ENCODE data around the gene GALR3.

DNA sequence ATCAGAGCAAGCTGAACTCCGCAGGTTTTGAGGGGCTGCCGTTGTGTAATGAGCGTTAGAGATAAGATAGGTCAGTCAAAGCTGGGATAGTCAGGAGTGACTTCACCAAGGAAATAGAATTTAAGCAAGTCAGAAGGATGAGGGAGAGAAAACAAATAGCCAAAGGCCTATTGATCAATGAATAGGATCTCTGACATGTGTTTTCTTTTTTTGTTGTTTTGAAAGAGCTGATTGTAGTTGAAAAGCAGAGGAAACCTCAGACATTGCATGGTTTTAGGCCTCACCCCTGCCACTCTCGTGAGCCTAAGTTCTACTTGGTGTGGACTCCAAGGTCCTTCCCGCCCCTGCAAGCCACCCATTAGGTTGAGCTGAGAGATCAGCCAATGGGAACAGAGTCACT, 29.2 kb downstream of the GALR3 start:
- TF ChIP-seq, protein P1, sequence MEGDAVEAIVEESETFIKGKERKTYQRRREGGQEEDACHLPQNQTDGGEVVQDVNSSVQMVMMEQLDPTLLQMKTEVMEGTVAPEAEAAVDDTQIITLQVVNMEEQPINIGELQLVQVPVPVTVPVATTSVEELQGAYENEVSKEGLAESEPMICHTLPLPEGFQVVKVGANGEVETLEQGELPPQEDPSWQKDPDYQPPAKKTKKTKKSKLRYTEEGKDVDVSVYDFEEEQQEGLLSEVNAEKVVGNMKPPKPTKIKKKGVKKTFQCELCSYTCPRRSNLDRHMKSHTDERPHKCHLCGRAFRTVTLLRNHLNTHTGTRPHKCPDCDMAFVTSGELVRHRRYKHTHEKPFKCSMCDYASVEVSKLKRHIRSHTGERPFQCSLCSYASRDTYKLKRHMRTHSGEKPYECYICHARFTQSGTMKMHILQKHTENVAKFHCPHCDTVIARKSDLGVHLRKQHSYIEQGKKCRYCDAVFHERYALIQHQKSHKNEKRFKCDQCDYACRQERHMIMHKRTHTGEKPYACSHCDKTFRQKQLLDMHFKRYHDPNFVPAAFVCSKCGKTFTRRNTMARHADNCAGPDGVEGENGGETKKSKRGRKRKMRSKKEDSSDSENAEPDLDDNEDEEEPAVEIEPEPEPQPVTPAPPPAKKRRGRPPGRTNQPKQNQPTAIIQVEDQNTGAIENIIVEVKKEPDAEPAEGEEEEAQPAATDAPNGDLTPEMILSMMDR (IDR thresholded peaks at IDR 0.05; ENCODE audit: low read depth, low read length, missing input control): no peak
- TF ChIP-seq, protein P2, sequence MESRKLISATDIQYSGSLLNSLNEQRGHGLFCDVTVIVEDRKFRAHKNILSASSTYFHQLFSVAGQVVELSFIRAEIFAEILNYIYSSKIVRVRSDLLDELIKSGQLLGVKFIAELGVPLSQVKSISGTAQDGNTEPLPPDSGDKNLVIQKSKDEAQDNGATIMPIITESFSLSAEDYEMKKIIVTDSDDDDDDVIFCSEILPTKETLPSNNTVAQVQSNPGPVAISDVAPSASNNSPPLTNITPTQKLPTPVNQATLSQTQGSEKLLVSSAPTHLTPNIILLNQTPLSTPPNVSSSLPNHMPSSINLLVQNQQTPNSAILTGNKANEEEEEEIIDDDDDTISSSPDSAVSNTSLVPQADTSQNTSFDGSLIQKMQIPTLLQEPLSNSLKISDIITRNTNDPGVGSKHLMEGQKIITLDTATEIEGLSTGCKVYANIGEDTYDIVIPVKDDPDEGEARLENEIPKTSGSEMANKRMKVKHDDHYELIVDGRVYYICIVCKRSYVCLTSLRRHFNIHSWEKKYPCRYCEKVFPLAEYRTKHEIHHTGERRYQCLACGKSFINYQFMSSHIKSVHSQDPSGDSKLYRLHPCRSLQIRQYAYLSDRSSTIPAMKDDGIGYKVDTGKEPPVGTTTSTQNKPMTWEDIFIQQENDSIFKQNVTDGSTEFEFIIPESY (IDR thresholded peaks at IDR 0.05): no peak
- TF ChIP-seq EGR1 (IDR thresholded peaks at IDR 0.05; ENCODE audit: low read depth in 2 of 2): no peak
